HG03045 (cell line): ENCODE results near the gene CNOT3.

ENCODE experiments used
- ATAC-seq: cut with Tn5 transposase; IDR thresholded peaks from one replicate; pipeline ENCODE4 v1.9.1; 2021; ENCODE audit warnings: mild to moderate bottlenecking, moderate library complexity; ENCODE audit not compliant: unreplicated experiment

The CNOT3 gene

DNA sequence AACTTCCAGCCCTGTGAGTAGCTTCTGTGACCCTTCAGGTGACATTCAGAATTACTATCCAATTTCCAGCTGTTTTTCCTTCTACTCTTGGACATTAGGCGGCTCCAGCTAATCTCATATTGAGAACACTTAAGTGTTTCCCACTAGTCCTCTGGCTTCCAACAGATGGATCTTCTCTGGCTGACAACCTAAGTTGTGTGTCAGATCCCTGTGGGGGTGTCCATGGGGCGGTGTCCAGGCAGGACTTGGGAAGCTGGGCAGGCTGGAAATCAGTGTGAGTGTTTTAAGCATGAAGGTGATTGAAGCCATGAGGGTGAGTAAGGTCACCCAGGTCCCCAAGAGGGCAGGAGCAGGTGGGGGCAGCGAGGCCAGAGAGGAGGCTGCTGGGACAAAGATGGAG lies 10.1 kb downstream of the CNOT3 start:
- ATAC-seq, result no peak

GRCh38 chr19:54148158-54148557 lies 10.6 kb downstream of the CNOT3 start:
- no peak for ATAC-seq

DNA sequence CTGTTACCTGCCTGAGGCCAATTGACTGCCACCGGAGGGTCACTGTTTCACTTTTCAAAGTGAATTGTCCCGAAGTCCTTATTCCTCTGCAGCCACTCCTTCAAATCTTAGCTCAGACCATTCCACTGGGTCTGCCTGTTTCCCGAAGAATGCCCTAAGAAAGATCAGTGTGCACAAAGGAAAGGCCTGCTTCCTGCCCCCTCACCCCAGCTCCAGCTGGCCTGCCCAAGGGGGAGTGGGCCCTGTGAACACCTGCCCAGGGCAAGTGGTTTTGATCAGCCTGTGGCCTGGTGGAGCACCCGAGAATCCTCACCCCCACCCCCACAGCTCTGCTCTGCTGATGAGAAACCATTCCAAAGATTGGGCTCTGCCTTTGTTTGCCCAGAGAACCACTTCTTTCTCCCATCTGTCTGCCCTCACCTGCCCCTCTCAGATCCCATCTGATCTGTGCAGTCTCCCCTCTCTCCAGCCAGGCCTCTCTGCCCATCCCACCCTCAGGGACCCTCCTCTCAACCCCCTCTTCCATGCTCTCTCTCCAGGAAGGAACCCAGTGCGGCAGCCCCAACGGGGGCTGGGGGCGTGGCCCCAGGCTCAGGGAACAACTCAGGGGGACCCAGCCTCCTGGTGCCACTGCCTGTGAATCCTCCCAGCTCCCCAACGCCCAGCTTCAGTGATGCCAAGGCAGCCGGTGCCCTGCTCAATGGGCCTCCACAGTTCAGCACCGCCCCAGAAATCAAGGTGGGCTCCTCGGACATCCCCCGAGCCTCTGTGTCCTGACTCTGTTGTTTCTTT lies 11.7 kb downstream of the CNOT3 start:
- ATAC-seq, result no peak

- no peak for ATAC-seq
Measured at GRCh38 chr19:54151362-54152035, 13.9 kb downstream of the CNOT3 start.

- ATAC-seq, result no peak
Measured at GRCh38 chr19:54152267-54152666, 14.7 kb downstream of the CNOT3 start.

GRCh38 chr19:54152878-54153524 lies 15.4 kb downstream of the CNOT3 start:
- ATAC-seq, result no peak

DNA sequence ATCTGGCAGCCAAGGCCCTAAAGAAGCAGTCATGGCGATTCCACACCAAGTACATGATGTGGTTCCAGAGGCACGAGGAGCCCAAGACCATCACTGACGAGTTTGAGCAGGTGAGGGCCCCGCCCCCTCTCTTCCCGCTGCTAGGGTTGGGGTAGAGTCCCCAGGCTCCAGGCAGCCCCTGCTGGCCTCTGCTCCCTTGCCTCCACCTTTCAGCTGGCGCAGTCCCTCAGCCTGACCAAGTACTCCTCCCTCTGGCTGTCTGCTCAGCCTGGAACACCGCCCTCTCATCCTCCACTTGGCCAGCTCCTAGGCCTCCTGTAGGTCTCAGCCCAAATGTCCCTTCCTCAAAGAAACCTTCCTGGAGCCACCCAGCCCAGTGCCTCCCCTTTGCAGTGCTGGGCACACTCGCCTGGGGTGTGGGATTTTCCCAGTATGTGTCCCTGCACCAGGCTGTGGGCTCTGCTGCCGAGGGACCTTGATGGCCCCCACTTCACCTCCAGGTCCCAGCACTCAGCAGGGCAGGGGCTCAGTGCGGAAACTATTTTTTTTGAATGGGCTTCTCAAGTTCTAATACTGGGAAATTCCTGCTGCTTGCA lies 16.3 kb downstream of the CNOT3 start:
- ATAC-seq, result no peak

- ATAC-seq, result no peak
Measured at GRCh38 chr19:54154603-54155345, 17.2 kb downstream of the CNOT3 start.

DNA sequence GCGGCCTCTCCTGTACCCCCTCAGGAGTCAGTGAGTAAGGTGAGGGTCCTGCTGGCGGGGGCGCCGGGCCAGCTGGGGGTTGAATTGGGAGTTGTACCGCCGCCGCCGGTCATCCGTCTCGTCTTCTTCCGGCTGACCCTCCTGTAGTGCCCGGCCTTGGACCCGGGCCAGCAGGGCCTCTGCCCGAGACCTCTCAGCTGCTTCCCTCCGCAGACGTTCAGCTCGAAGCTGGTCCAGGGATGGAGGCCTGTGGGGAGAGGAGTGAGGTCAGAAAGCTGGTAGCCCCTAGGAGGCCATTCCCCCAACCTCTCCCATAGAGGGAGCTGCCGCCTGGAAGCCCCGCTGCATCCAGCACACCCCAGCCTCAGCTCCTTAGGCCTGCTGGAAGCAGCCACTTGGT lies 18.1 kb downstream of the CNOT3 start:
- ATAC-seq, result no peak

DNA sequence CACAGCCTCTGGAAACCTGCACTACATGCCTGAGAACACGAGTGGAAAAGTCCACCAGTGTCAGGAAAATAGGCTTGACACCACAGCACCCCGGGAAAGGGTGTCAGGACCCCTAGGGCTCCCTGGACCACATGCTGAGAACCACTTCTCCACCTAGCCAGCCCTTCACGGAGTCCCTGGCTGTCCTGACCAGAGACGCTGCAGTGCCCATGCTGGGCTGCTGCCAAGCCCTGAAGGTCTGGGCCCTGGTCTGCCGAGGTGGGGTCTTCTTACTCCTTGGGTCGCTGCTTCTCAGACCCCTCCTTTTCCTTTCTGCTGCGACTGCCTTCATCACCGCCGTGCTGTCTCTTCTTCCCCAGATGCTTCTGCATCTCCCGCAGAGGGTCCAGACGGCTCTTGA lies 18.9 kb downstream of the CNOT3 start:
- no peak for ATAC-seq

DNA sequence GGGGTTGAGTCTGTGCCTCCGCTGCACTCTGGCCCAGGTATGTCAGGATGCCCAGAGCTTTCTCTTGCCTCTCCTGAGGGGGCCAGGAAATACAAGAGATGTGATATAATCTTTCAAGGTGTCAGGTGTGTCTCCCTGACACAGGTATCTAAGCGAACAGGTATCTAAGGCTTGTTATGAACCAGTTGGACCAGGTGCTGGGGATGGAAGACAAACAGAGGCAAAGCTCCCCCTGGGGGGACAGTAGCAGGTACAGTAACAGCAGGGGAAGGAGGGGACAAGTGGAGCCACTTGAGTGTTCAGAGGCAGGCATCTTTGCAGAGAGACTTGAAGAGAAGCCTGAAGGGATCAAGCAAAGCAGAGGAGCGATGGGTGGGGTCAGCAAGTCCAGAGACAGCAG lies 19.4 kb downstream of the CNOT3 start:
- no peak for ATAC-seq

- no peak for ATAC-seq
Measured at GRCh38 chr19:54158812-54159351, 21.3 kb downstream of the CNOT3 start.

GRCh38 chr19:54159352-54160181 lies 22.0 kb downstream of the CNOT3 start, which contains the start of gene LENG1:
Gene LENG1, minus strand, starts transcription at chr19:54159721. Its CDS starts 26 bp downstream, at chr19:54159695.
- ATAC-seq, result peak; percentile 92

- no peak for ATAC-seq
Measured at GRCh38 chr19:54160182-54160811, 22.7 kb downstream of the CNOT3 start.

DNA sequence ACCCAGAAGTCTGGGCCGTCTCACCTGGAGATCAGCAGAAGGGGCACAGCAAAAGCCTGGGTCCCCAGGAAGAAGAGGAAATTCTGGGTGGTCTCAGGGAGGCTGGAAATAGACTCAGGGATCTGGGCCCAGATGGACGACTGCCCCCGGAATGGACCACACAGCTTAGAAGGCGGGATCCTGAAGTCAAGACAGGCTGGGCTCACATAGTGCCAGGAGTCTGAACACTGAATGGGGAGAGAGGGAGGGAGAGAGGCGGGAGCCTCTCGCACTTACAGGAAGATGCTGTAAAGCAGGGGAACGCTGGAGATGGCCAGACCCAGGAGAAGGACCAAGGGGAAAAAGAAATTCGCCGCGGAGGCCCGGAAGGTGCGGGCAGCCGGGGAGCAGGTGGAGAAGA lies 23.3 kb downstream of the CNOT3 start:
- ATAC-seq, result no peak

- ATAC-seq, result no peak
Measured at GRCh38 chr19:54162241-54162805, 24.8 kb downstream of the CNOT3 start.

DNA sequence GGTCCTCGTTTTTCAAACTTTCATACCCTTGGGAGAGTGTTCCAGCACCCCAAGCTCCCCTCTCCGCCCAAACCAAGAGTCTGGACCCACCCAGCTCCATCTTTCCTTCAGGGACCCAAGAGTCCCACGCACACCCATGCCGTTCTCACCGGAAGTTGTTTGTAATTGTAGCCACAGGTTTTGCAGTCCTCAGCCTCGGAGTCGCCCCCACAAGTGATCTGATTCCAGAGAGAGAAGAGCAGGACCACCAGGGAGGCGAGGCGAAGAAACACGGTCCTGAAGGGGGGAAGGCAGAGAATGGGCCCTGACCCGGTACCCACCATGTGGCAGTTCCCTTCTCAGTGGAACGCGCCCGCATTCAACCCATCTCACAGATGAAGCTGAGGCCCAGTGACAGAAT lies 25.3 kb downstream of the CNOT3 start:
- ATAC-seq, result no peak

DNA sequence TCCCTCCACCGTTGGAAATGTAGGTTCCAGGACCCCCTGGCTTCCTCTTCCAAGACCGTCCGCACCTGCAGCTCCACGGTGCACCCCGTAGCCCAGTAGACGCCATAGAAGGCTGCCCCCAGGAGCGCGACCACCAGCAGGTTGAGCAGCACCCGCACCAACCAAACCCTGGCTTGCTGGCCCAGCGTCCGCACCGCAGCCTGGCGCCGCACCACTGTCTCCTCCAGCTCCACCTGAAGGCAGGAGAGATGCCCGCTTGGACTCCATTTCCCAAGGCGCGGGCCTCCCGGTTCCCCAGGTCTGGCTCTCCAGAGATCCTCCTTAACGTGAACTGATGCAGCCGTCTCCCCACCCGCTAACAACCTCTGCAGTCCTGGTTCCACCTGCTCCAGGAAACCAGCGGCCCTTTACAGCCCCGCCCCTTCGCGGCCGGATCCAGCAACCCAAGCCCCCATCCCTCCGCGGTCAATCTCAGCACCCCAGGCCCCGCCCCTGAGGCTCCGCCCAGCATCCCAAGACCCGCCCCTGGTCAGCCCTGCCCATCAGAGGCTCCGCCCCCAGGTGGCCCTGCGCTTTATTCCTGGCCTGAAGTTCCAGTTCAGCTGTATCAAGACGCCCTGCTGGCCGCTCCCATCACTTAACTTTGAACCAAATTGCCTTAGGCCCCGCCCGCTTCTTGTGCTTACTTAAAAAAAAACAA lies 27.0 kb downstream of the CNOT3 start:
- no peak for ATAC-seq
